Erythroblast (primary cell): ENCODE data around the gene PDK1.
"Not testable (repeated sequence)": the region's sequence is repeated elsewhere in the genome, so short reads cannot be mapped to it uniquely, and the experiment has no call there.

Experiments used
- GATA1 ChIP-seq: IDR thresholded peaks from 2 replicates; pipeline ENCODE4 v1.6.1; 2011; ENCODE audit warnings: low read depth, mild to moderate bottlenecking, control low read depth, low read length, moderate library complexity
- POLR2A ChIP-seq: IDR thresholded peaks from 2 replicates; pipeline ENCODE4 v1.6.1; 2011; ENCODE audit warnings: mild to moderate bottlenecking, low read length

GRCh38 chr2:172587231-172587630, 31.3 kb downstream of the PDK1 start:
- not testable (repeated sequence) for TF ChIP-seq POLR2A, GATA1
